HepG2 (cell line): ENCODE data around the gene EIF1AD. TPM values are rescaled to one million over a fixed set of nuclear protein-coding genes. Genes with fewer than 3 reads are reported as not detected.

Experiments
- ATF6 ChIP-seq: sonication (generic); formaldehyde crosslinking; conservative IDR thresholded peaks from 2 replicates; pipeline ENCODE4 v1.4.0; 2020; ENCODE audit warnings: missing genetic modification reagents
- CHCHD3 ChIP-seq: sonication (generic); formaldehyde crosslinking; IDR thresholded peaks from 2 replicates; pipeline ENCODE4 v1.8.0; 2022; ENCODE audit warnings: mild to moderate bottlenecking, missing genetic modification reagents, moderate library complexity
- CREB3 ChIP-seq: sonication (generic); formaldehyde crosslinking; IDR thresholded peaks from 2 replicates; pipeline ENCODE4 v1.5.0; 2020; ENCODE audit warnings: missing genetic modification reagents
- GFI1 ChIP-seq: sonication (generic); formaldehyde crosslinking; IDR thresholded peaks from 2 replicates; pipeline ENCODE4 v1.5.0; 2020; ENCODE audit warnings: missing genetic modification reagents, mild to moderate bottlenecking, borderline replicate concordance
- HDAC2 ChIP-seq: sonication (generic); formaldehyde crosslinking; IDR thresholded peaks from 2 replicates; pipeline ENCODE4 v1.4.0; 2020; ENCODE audit warnings: missing genetic modification reagents
- HIC2 ChIP-seq: sonication (generic); formaldehyde crosslinking; IDR thresholded peaks from 2 replicates; pipeline ENCODE4 v1.9.0; 2022; ENCODE audit warnings: low read depth, missing genetic modification reagents
- KAT2B ChIP-seq: fragments of 150-350 bp; IDR thresholded peaks from 2 replicates; pipeline ENCODE4 v1.6.1; 2014; ENCODE audit warnings: low read depth, low read length, borderline replicate concordance
- PHF8 ChIP-seq: sonication (generic); formaldehyde crosslinking; IDR thresholded peaks from 2 replicates; pipeline ENCODE4 v1.5.0; 2020; ENCODE audit warnings: missing genetic modification reagents
- SRSF9 ChIP-seq: fragments of 200-400 bp; formaldehyde crosslinking; IDR thresholded peaks from 2 replicates; pipeline ENCODE4 v1.6.1; 2018; ENCODE audit warnings: borderline replicate concordance, mild to moderate bottlenecking, low read depth, low read length; ENCODE audit not compliant: insufficient read depth, poor library complexity, severe bottlenecking
- STAT6 ChIP-seq: sonication (generic); formaldehyde crosslinking; IDR thresholded peaks from 2 replicates; pipeline ENCODE4 v1.4.0; 2020; ENCODE audit warnings: missing genetic modification reagents, mild to moderate bottlenecking, borderline replicate concordance
- TCF12 ChIP-seq, 2 experiments: fragments of 450-650 bp in 1 of 2; sonication (generic) in 1 of 2; formaldehyde crosslinking in 1 of 2; IDR thresholded peaks; 2 replicates each; pipeline versions ENCODE4 v1.6.1 to v1.8.0; 2017 to 2022; ENCODE audit warnings: antibody characterized with exemption in 1 of 2, mild to moderate bottlenecking in 1 of 2, missing genetic modification reagents in 1 of 2, moderate library complexity in 1 of 2
- U2AF1 ChIP-seq: fragments of 200-400 bp; formaldehyde crosslinking; optimal IDR thresholded peaks from 2 replicates; pipeline ENCODE3; 2017; ENCODE audit warnings: mild to moderate bottlenecking, low read depth, low read length
- XRCC5 ChIP-seq: fragments of 200-400 bp; formaldehyde crosslinking; optimal IDR thresholded peaks from 2 replicates; pipeline ENCODE3; 2017; ENCODE audit warnings: mild to moderate bottlenecking, low read length
- ZBTB2 ChIP-seq: sonication (generic); formaldehyde crosslinking; IDR thresholded peaks from 2 replicates; pipeline ENCODE4 v1.8.0; 2022; ENCODE audit warnings: low read depth, missing genetic modification reagents
- ZNF205 ChIP-seq: IDR thresholded peaks from 2 replicates; pipeline ENCODE4 v1.6.1; 2018; ENCODE audit warnings: missing biosample characterization, missing genetic modification reagents
- ZNF251 ChIP-seq: sonication (generic); formaldehyde crosslinking; IDR thresholded peaks from 2 replicates; pipeline ENCODE4 v1.9.0; 2021; ENCODE audit warnings: mild to moderate bottlenecking, missing genetic modification reagents
- ZNF292 ChIP-seq: sonication (generic); formaldehyde crosslinking; IDR thresholded peaks from 2 replicates; pipeline ENCODE4 v1.8.1; 2022; ENCODE audit warnings: mild to moderate bottlenecking, low read depth, missing genetic modification reagents, borderline replicate concordance
- ZNF547 ChIP-seq: sonication (generic); formaldehyde crosslinking; IDR thresholded peaks from 2 replicates; pipeline ENCODE4 v1.5.1; 2020; ENCODE audit warnings: mild to moderate bottlenecking, missing genetic modification reagents
- ZNF737 ChIP-seq: sonication (generic); formaldehyde crosslinking; IDR thresholded peaks from 2 replicates; pipeline ENCODE4 v1.5.0; 2020; ENCODE audit warnings: missing genetic modification reagents, mild to moderate bottlenecking, borderline replicate concordance
- polyA plus RNA-seq, 8 experiments: library from polyadenylated mRNA; depleted of rRNA in 3 of 8; stranded (reverse) in 7 of 8; unstranded in 1 of 8; fragments of >200 nt; fragmentation: Illumina TruSeq in 4 of 8; extraction: Trizol in 4 of 8; gene quantifications; 2 replicates each; pipeline versions ENCODE4 v1.2.1 to v1.2.3, GENCODE V29; 2011 to 2016; ENCODE audit warnings: low read depth in 4 of 8, missing spikeins in 1 of 8, mixed read lengths in 1 of 8; ENCODE audit not compliant: insufficient read depth in 1 of 8
- total RNA-seq, 5 experiments: library from RNA; depleted of rRNA; stranded (reverse); fragments of >200 nt; fragmentation: Illumina TruSeq; extraction: Trizol; gene quantifications; 2 replicates each; pipeline ENCODE4 v1.2.3, GENCODE V29; 2016; ENCODE audit warnings: low read depth in 1 of 5

EIF1AD gene
- total and polyA plus RNA-seq, 2 of the 13 experiments (the other 11 are each of a cell fraction or from before 2014, with no cell fraction given) = 18.2 to 30.8 TPM

GRCh38 chr11:65961267-65962140 lies 40.5 kb downstream of the EIF1AD start, which contains the start of gene SART1 (continued):
- TF ChIP-seq CREB3 = no peak; the same call in 1 of the 2 replicates
- peak; percentile 58; the same call in 1 of the 2 replicates for TF ChIP-seq ZNF205 (CRISPR knock-in tag)
- TF ChIP-seq ATF6 (CRISPR knock-in tag) = no peak
- 0 out of 2 replicates have a peak, but pooled peaks have one; percentile 64 for TF ChIP-seq ZNF547 (CRISPR knock-in tag)
- no peak for TF ChIP-seq ZNF737 (CRISPR knock-in tag)
- peak; percentile 91 for TF ChIP-seq ZBTB2
- TF ChIP-seq U2AF1 = no peak
- TF ChIP-seq PHF8 (CRISPR knock-in tag) = peak; percentile 82
- no peak for TF ChIP-seq STAT6 (CRISPR knock-in tag)
- no peak for TF ChIP-seq CHCHD3
- TF ChIP-seq XRCC5 = peak; percentile 75
- no peak for TF ChIP-seq TCF12 (IDR thresholded peaks at IDR 0.05)
- TF ChIP-seq TCF12 (CRISPR knock-in tag; IDR thresholded peaks at IDR 0.05) = peak; percentile 86
- TF ChIP-seq HIC2 (CRISPR knock-in tag) = no peak
- no peak for TF ChIP-seq GFI1 (CRISPR knock-in tag)
- no peak for TF ChIP-seq ZNF251 (CRISPR knock-in tag)
- no peak for TF ChIP-seq SRSF9
- no peak for TF ChIP-seq KAT2B
- TF ChIP-seq HDAC2 (CRISPR knock-in tag) = peak; percentile 85; the same call in 1 of the 2 replicates
- no peak for TF ChIP-seq ZNF292 (CRISPR knock-in tag)
